ENCODE measurements around the gene PMEL.

DNA sequence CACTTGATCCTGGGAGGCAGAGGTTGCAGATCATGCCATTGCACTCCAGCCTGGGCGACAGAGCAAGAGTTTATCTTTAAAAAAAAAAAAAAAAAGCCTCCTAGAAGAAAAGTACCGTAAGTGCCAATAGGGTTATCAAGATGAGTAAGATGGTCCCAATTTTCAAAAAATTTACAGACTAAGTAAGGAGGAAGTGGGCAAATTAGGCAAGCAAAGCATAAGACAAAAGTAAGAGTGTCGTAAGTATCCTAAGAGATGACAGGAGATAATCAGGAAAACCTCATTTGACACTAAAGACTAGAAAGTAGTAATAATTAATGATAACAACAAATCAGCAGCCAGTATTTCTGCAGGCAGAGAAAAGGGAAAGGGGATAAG, 50.4 kb downstream of the PMEL start:
- TF ChIP-seq, protein P1, sequence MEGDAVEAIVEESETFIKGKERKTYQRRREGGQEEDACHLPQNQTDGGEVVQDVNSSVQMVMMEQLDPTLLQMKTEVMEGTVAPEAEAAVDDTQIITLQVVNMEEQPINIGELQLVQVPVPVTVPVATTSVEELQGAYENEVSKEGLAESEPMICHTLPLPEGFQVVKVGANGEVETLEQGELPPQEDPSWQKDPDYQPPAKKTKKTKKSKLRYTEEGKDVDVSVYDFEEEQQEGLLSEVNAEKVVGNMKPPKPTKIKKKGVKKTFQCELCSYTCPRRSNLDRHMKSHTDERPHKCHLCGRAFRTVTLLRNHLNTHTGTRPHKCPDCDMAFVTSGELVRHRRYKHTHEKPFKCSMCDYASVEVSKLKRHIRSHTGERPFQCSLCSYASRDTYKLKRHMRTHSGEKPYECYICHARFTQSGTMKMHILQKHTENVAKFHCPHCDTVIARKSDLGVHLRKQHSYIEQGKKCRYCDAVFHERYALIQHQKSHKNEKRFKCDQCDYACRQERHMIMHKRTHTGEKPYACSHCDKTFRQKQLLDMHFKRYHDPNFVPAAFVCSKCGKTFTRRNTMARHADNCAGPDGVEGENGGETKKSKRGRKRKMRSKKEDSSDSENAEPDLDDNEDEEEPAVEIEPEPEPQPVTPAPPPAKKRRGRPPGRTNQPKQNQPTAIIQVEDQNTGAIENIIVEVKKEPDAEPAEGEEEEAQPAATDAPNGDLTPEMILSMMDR (IDR thresholded peaks at IDR 0.05), result no peak
- TF ChIP-seq POLR2AphosphoS5 (IDR thresholded peaks at IDR 0.05; ENCODE audit: low read depth, low read length) (no peak), RFX5 (IDR thresholded peaks at IDR 0.05; ENCODE audit: low read length) (no peak), CHD2 (IDR thresholded peaks at IDR 0.05; ENCODE audit: low read length, partially characterized antibody) (no peak), TAF1 (IDR thresholded peaks at IDR 0.05; ENCODE audit: borderline replicate concordance, low read depth, low read length) (no peak), EZH2phosphoT487 (IDR thresholded peaks at IDR 0.05; ENCODE audit: borderline replicate concordance, low read depth) (no peak), EP300 (IDR thresholded peaks at IDR 0.05; ENCODE audit: borderline replicate concordance in 1 of 2, low read depth in 1 of 2, low read length in 1 of 2) (no peak), RAD21 (IDR thresholded peaks at IDR 0.05; ENCODE audit: low read length) (no peak), FOXM1 (IDR thresholded peaks at IDR 0.05; ENCODE audit: low read depth) (no peak)
- TF ChIP-seq, protein P2, sequence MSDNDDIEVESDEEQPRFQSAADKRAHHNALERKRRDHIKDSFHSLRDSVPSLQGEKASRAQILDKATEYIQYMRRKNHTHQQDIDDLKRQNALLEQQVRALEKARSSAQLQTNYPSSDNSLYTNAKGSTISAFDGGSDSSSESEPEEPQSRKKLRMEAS (IDR thresholded peaks at IDR 0.05; ENCODE audit: low read depth), result no peak

All from SK-N-SH (cell line).